Mucosa of descending colon (tissue), 3 donors: ENCODE results near the gene SHC2. TPM values are rescaled to one million over a fixed set of nuclear protein-coding genes. Genes with fewer than 3 reads are reported as not detected.
"Not testable (repeated sequence)": the region's sequence is repeated elsewhere in the genome, so short reads cannot be mapped to it uniquely, and the experiment has no call there.

Experiments used
- ATAC-seq: fragments of 200-7000 bp; cut with Tn5 transposase; one replicate; pipeline ENCODE4 v1.9.1; 2020; ENCODE audit warnings: mild to moderate bottlenecking, moderate library complexity
- DNase-seq, 3 donors: peaks; one replicate each; pipeline ENCODE4 v3.0.0-alpha.2; 2020
- H3K36me3 ChIP-seq: fragments of 200-600 bp; one replicate; pipeline ENCODE4 v1.8.0; 2021; ENCODE audit warnings: low read depth, mild to moderate bottlenecking
- H3K4me1 ChIP-seq: fragments of 200-600 bp; one replicate; pipeline ENCODE4 v1.8.0; 2021; ENCODE audit warnings: low read depth, mild to moderate bottlenecking
- H3K4me3 ChIP-seq: fragments of 200-600 bp; one replicate; pipeline ENCODE4 v1.8.0; 2021; ENCODE audit warnings: mild to moderate bottlenecking
- H3K9me3 ChIP-seq: fragments of 200-600 bp; one replicate; pipeline ENCODE4 v1.8.0; 2021; ENCODE audit warnings: mild to moderate bottlenecking
- CTCF ChIP-seq: fragments of 200-600 bp; IDR thresholded peaks from one replicate; pipeline ENCODE4 v1.8.0; 2022; ENCODE audit warnings: antibody characterized with exemption, mild to moderate bottlenecking
- intact Hi-C, 2 donors: fragments of 100-400 bp; cut with DNase I in 1 of 2; cut with micrococcal nuclease in 1 of 2; formaldehyde crosslinking; loops; one replicate each; pipeline versions ENCODE4 v1.11.0 to v1.11.1; 2022; cut with DNase I, micrococcal nuclease
- total RNA-seq, 3 donors: library from RNA; stranded (reverse); fragmentation: NEBNext Ultra II Directional in 2 of 3; extraction: Animal tissue kit (Norgen Biotek cat#: 25700) in 2 of 3; gene quantifications; one replicate each; pipeline versions ENCODE4 v1.2.1 to v1.2.4, GENCODE V29; 2021 to 2023
- donor health status: DM: no; HTN: no; CAD: no; lungs with moderate emphysema.
- donor health status: DM: no; HTN: no; CAD: no.
- donor health status: DM: no; HTN: yes; CAD: no.

SHC2 gene
- total RNA-seq, 3 donors from 2014 or later = 5.3 to 39.3 (median 6.0) TPM

- intact Hi-C loops = no loop called here
- ATAC-seq (no peak), DNase-seq (peak in 1 of 3 donors; percentile 8)
- no peak for TF ChIP-seq CTCF
- no peak overlapping the region for H3K4me3 ChIP-seq
- H3K36me3 ChIP-seq = no peaks in the 10 kb centered on the region
- no peaks in the 10 kb centered on the region for H3K9me3 ChIP-seq
- no peaks in the 10 kb centered on the region for H3K4me1 ChIP-seq
Observed at GRCh38 chr19:416416-416815, 44.4 kb downstream of the SHC2 start.

- Histone ChIP-seq H3K9me3 (no peaks in the 10 kb centered on the region), H3K4me3 (no peak overlapping the region), H3K4me1 (no peaks in the 10 kb centered on the region), H3K36me3 (no peaks in the 10 kb centered on the region)
- ATAC-seq (no peak), DNase-seq (no peak)
- intact Hi-C loops = no loop called here
- no peak for TF ChIP-seq CTCF
Observed at GRCh38 chr19:415292-415691, 45.5 kb downstream of the SHC2 start.

- peaks cover 3% of the 10 kb centered on the region for H3K4me1 ChIP-seq
- ATAC-seq (no peak), DNase-seq (no peak)
- H3K4me3 ChIP-seq = no peak overlapping the region
- H3K36me3 ChIP-seq = no peaks in the 10 kb centered on the region
- H3K9me3 ChIP-seq = no peaks in the 10 kb centered on the region
- intact Hi-C loops = no loop called here
- TF ChIP-seq CTCF = no peak
Observed at GRCh38 chr19:413756-414420, 46.9 kb downstream of the SHC2 start.

- no peak for ATAC-seq
- TF ChIP-seq CTCF = no peak
- intact Hi-C loops = no loop called here
Observed at GRCh38 chr19:412356-413355, 48.2 kb downstream of the SHC2 start.

GRCh38 chr19:411723-412355 is 49.0 kb downstream of the SHC2 start:
- DNase-seq = peak in 1 of 3 donors; percentile 40
- peak; percentile 38 for ATAC-seq
- no peaks in the 10 kb centered on the region for H3K36me3 ChIP-seq

More at GRCh38 chr19:412356-413355, 48.2 kb downstream of the SHC2 start:
- DNase-seq = peak in 1 of 3 donors; percentile 39
- Histone ChIP-seq H3K9me3 (no peaks in the 10 kb centered on the region), H3K4me3 (no peak overlapping the region), H3K4me1 (peaks cover 8% of the 10 kb centered on the region), H3K36me3 (no peaks in the 10 kb centered on the region)

GRCh38 chr19:411121-411722 is 49.6 kb downstream of the SHC2 start:
- H3K4me1 ChIP-seq, H3K36me3 ChIP-seq, intact Hi-C loops, H3K9me3 ChIP-seq, H3K4me3 ChIP-seq, ATAC-seq, DNase-seq: not testable (repeated sequence)

More at GRCh38 chr19:411723-412355, 49.0 kb downstream of the SHC2 start:
- H3K9me3 ChIP-seq = no peaks in the 10 kb centered on the region
- TF ChIP-seq CTCF = no peak
- H3K4me3 ChIP-seq = no peak overlapping the region
- intact Hi-C loops = no loop called here
- peaks cover 8% of the 10 kb centered on the region for H3K4me1 ChIP-seq
